ENCODE data around the gene KASH5. TPM values are rescaled to one million over a fixed set of nuclear protein-coding genes. Genes with fewer than 3 reads are reported as not detected.

The KASH5 gene
- total and polyA plus RNA-seq, 2 of the 13 experiments (the other 11 are each of a cell fraction or from before 2014, with no cell fraction given): not detected

DNA sequence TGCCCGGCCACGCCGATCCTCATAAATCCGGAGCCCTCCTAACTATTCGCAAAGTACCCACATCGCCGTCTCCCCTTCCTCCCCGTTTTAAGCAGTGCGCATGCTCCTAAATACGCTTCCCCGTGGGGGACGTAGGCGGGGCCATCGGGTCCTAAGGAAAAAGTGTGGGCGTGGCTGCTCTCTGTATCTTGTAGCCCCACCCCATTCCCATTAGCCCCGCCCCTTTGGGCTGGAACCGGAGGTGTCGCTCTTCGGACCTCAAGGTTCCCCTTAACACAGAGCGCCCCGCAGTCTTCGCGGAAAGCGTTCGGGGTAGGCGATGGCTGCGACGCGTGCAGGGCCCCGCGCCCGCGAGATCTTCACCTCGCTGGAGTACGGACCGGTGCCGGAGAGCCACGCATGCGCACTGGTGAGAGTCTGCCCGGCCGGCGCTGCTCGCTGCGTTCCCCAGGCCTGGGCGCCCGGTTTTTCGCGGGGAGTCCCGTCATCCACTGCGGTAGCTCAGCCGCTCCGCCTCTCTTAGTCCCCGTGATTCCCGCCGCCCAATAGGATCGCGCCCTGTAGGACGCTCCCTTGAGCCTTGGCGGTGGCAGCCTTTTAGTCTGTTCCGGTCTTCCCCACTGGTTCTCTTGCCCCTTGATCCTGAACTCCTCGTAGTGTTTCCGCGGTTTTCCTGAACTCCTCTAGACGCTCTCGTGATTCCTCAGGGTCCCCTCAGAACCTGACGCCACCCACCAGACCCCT is 65.1 kb downstream of the KASH5 start, which contains the start of gene ALDH16A1 (continued):
- TF ChIP-seq PRDM15 (CRISPR knock-in tag; IDR thresholded peaks at IDR 0.05) (0 out of 2 replicates have a peak, but pooled peaks have one; percentile 38), NBN (conservative IDR thresholded peaks at IDR 0.05) (no peak), EEA1 (CRISPR knock-in tag; IDR thresholded peaks at IDR 0.05; ENCODE audit: borderline replicate concordance) (peak; percentile 50; the same call in 1 of the 2 replicates), NFE2L1 (CRISPR knock-in tag; IDR thresholded peaks at IDR 0.05; ENCODE audit: borderline replicate concordance) (no peak), ZNF713 (CRISPR knock-in tag; IDR thresholded peaks at IDR 0.05) (no peak), KDM6A (CRISPR knock-in tag; IDR thresholded peaks at IDR 0.05; ENCODE audit: low read depth) (no peak), KMT2A (CRISPR knock-in tag; IDR thresholded peaks at IDR 0.05) (0 out of 2 replicates have a peak, but pooled peaks have one; percentile 6), PRDM10 (CRISPR knock-in tag; IDR thresholded peaks at IDR 0.05; ENCODE audit: low read depth) (no peak), CSRNP2 (CRISPR knock-in tag; conservative IDR thresholded peaks at IDR 0.05; ENCODE audit: low read depth) (no peak), SALL2 (CRISPR knock-in tag; IDR thresholded peaks at IDR 0.05) (no peak), SIN3A (IDR thresholded peaks at IDR 0.05; ENCODE audit: borderline replicate concordance, low read depth, low read length) (no peak; the same call in 1 of the 2 replicates), CEBPZ (IDR thresholded peaks at IDR 0.05; ENCODE audit: low read length) (no peak), PBX2 (CRISPR knock-in tag; IDR thresholded peaks at IDR 0.05) (no peak), SMAD1 (CRISPR knock-in tag; IDR thresholded peaks at IDR 0.05; ENCODE audit: borderline replicate concordance, low read depth) (no peak), ZBTB8A (CRISPR knock-in tag; IDR thresholded peaks at IDR 0.05; ENCODE audit: borderline replicate concordance, low read depth) (no peak)

All from HepG2 (cell line).